ENCODE results near the gene UQCRFS1.

Gene UQCRFS1

GRCh38 chr19:29206453-29206852 lies 6.5 kb downstream of the UQCRFS1 start:
- Histone ChIP-seq H4K20me1 (peaks cover 66 to 94% (median 79%) of the 10 kb centered on the region in 11 experiments), H3K27ac (no peak overlapping the region), H3K4me3 (no peak overlapping the region), H3K27me3 (no peaks in the 10 kb centered on the region), H3K36me3 (peaks cover 27 to 80% (median 61%) of the 10 kb centered on the region in 11 experiments), H3K9ac (no peak overlapping the region), H3K4me1 (peaks cover under 1 to 20% (median 7%) of the 10 kb centered on the region in 10 experiments; a peak in 17 of 20 replicates), H3K9me3 (replicated peaks in 1 of 11) (peaks cover 0 to 11% (median 6%) of the 10 kb centered on the region in 11 experiments; a peak in 16 of 22 replicates), H3K4me2 (no peak overlapping the region)
- TF ChIP-seq Cebpa-rat (IDR thresholded peaks at IDR 0.05) = no peak

GRCh38 chr19:29202281-29202680 lies 10.7 kb downstream of the UQCRFS1 start:
- peaks cover 10 to 24% (median 17%) of the 10 kb centered on the region in 11 experiments for H3K9me3 ChIP-seq (replicated peaks in 1 of 11)
- H3K4me2 ChIP-seq = no peak overlapping the region

GRCh38 chr19:29201855-29202254 lies 11.1 kb downstream of the UQCRFS1 start:
- no peak overlapping the region for H3K4me2 ChIP-seq

More at GRCh38 chr19:29202281-29202680, 10.7 kb downstream of the UQCRFS1 start:
- Histone ChIP-seq H3K4me3 (no peak overlapping the region), H3K36me3 (peaks cover 20 to 38% (median 30%) of the 10 kb centered on the region in 11 experiments), H3K4me1 (no peaks in the 10 kb centered on the region), H4K20me1 (peaks cover 38 to 60% (median 46%) of the 10 kb centered on the region in 11 experiments; a peak in 21 of 22 replicates), H3K9ac (no peak overlapping the region), H3K27me3 (no peaks in the 10 kb centered on the region), H3K27ac (no peak overlapping the region)
- no peak for TF ChIP-seq Cebpa-rat (IDR thresholded peaks at IDR 0.05)

GRCh38 chr19:29194658-29195057 lies 18.3 kb downstream of the UQCRFS1 start:
- no peaks in the 10 kb centered on the region for H3K36me3 ChIP-seq
- no peaks in the 10 kb centered on the region for H4K20me1 ChIP-seq
- TF ChIP-seq Cebpa-rat (IDR thresholded peaks at IDR 0.05) = no peak
- H3K9me3 ChIP-seq (replicated peaks in 1 of 11) = peaks cover 11 to 27% (median 20%) of the 10 kb centered on the region in 11 experiments
- no peaks in the 10 kb centered on the region for H3K27me3 ChIP-seq
- peaks cover 6 to 11% (median 9%) of the 10 kb centered on the region in 10 experiments; a peak in 19 of 20 replicates for H3K4me1 ChIP-seq
- no peak overlapping the region for H3K27ac ChIP-seq
- no peak overlapping the region for H3K4me3 ChIP-seq
- no peak overlapping the region for H3K9ac ChIP-seq
- no peak overlapping the region for H3K4me2 ChIP-seq

More at GRCh38 chr19:29201855-29202254, 11.1 kb downstream of the UQCRFS1 start:
- no peak for TF ChIP-seq Cebpa-rat (IDR thresholded peaks at IDR 0.05)
- Histone ChIP-seq H3K9me3 (replicated peaks in 1 of 11) (peaks cover 11 to 28% (median 20%) of the 10 kb centered on the region in 11 experiments), H3K36me3 (peaks cover 17 to 35% (median 27%) of the 10 kb centered on the region in 11 experiments), H4K20me1 (peaks cover 34 to 56% (median 42%) of the 10 kb centered on the region in 11 experiments; a peak in 21 of 22 replicates), H3K4me3 (no peak overlapping the region), H3K27me3 (no peaks in the 10 kb centered on the region), H3K27ac (no peak overlapping the region), H3K4me1 (no peaks in the 10 kb centered on the region), H3K9ac (no peak overlapping the region)

- H3K4me1 ChIP-seq = peaks cover 6 to 11% (median 9%) of the 10 kb centered on the region in 10 experiments; a peak in 19 of 20 replicates
- H3K27ac ChIP-seq = no peak overlapping the region; a peak in 1 of 22 replicates
- H3K36me3 ChIP-seq = no peaks in the 10 kb centered on the region
- no peaks in the 10 kb centered on the region for H4K20me1 ChIP-seq
- peaks cover 9 to 13% (median 11%) of the 10 kb centered on the region in 11 experiments for H3K9me3 ChIP-seq (replicated peaks in 1 of 11)
- TF ChIP-seq Cebpa-rat (IDR thresholded peaks at IDR 0.05) = no peak
- H3K4me2 ChIP-seq = peak overlapping the region; percentile 1 to 69 (median 47); a peak in 21 of 22 replicates
- no peak overlapping the region for H3K4me3 ChIP-seq
- H3K27me3 ChIP-seq = no peaks in the 10 kb centered on the region
- H3K9ac ChIP-seq = no peak overlapping the region
These were observed 19.8 kb downstream of the UQCRFS1 start for GRCh38 chr19:29193155-29193554.

GRCh38 chr19:29191005-29191404 lies 21.9 kb downstream of the UQCRFS1 start:
- Histone ChIP-seq H3K27me3 (no peaks in the 10 kb centered on the region), H3K36me3 (no peaks in the 10 kb centered on the region)
- TF ChIP-seq Cebpa-rat (IDR thresholded peaks at IDR 0.05) = no peak

GRCh38 chr19:29189033-29189360 lies 24.0 kb downstream of the UQCRFS1 start:
- peaks cover 6 to 11% (median 9%) of the 10 kb centered on the region in 10 experiments; a peak in 19 of 20 replicates for H3K4me1 ChIP-seq
- no peak for TF ChIP-seq Cebpa-rat (IDR thresholded peaks at IDR 0.05)
- no peak overlapping the region for H3K9ac ChIP-seq
- H3K36me3 ChIP-seq = no peaks in the 10 kb centered on the region
- no peak overlapping the region for H3K4me2 ChIP-seq
- H4K20me1 ChIP-seq = no peaks in the 10 kb centered on the region
- H3K27me3 ChIP-seq = no peaks in the 10 kb centered on the region
- H3K4me3 ChIP-seq = no peak overlapping the region
- H3K9me3 ChIP-seq (replicated peaks in 1 of 11) = no peaks in the 10 kb centered on the region
- no peak overlapping the region for H3K27ac ChIP-seq

More at GRCh38 chr19:29191005-29191404, 21.9 kb downstream of the UQCRFS1 start:
- no peaks in the 10 kb centered on the region for H4K20me1 ChIP-seq
- no peaks in the 10 kb centered on the region for H3K9me3 ChIP-seq (replicated peaks in 1 of 11)
- no peak overlapping the region for H3K4me3 ChIP-seq
- peaks cover 6 to 11% (median 9%) of the 10 kb centered on the region in 10 experiments; a peak in 19 of 20 replicates for H3K4me1 ChIP-seq
- no peak overlapping the region for H3K9ac ChIP-seq
- no peak overlapping the region for H3K4me2 ChIP-seq
- H3K27ac ChIP-seq = no peak overlapping the region

GRCh38 chr19:29188289-29189032 lies 24.5 kb downstream of the UQCRFS1 start:
- H3K4me1 ChIP-seq = peaks cover 6 to 8% (median 7%) of the 10 kb centered on the region in 10 experiments; a peak in 19 of 20 replicates
- H3K4me3 ChIP-seq = no peak overlapping the region
- no peaks in the 10 kb centered on the region for H3K36me3 ChIP-seq
- H3K27ac ChIP-seq = no peak overlapping the region
- no peak overlapping the region for H3K9ac ChIP-seq
- no peaks in the 10 kb centered on the region for H3K27me3 ChIP-seq
- no peaks in the 10 kb centered on the region for H3K9me3 ChIP-seq (replicated peaks in 1 of 11)
- no peak overlapping the region for H3K4me2 ChIP-seq
- no peak for TF ChIP-seq Cebpa-rat (IDR thresholded peaks at IDR 0.05)
- no peaks in the 10 kb centered on the region for H4K20me1 ChIP-seq

- H3K4me3 ChIP-seq = no peak overlapping the region
- no peaks in the 10 kb centered on the region for H3K9me3 ChIP-seq (replicated peaks in 1 of 11)
- no peaks in the 10 kb centered on the region for H4K20me1 ChIP-seq
- H3K27ac ChIP-seq = no peak overlapping the region
- H3K4me2 ChIP-seq = no peak overlapping the region
- no peak overlapping the region for H3K9ac ChIP-seq
- H3K36me3 ChIP-seq = no peaks in the 10 kb centered on the region
- no peak for TF ChIP-seq Cebpa-rat (IDR thresholded peaks at IDR 0.05)
- no peaks in the 10 kb centered on the region for H3K27me3 ChIP-seq
- H3K4me1 ChIP-seq = peaks cover 0 to under 1% (median 0%) of the 10 kb centered on the region in 10 experiments; a peak in 1 of 20 replicates
These were observed 25.3 kb downstream of the UQCRFS1 start for GRCh38 chr19:29187676-29188075.
